Cardiac muscle cell (in vitro differentiated cells and primary cell): ENCODE data around the gene TMCO4. TPM values are rescaled to one million over a fixed set of nuclear protein-coding genes. Genes with fewer than 3 reads are reported as not detected.

Source experiments
- DNase-seq, 2 donors: peaks; one replicate each; pipeline versions ENCODE4 v3.0.0 to v3.0.0-alpha.2; 2010 to 2017; ENCODE audit warnings: low read depth in 1 of 2, low spot score in 1 of 2
- H3K27ac ChIP-seq: fragments of 200-600 bp; sonication (generic); 2 replicates; pipeline ENCODE4 v1.5.1; 2016
- H3K27me3 ChIP-seq: fragments of 200-600 bp; sonication (generic); 2 replicates; pipeline ENCODE4 v1.6.0; 2016; ENCODE audit warnings: control low read depth
- H3K36me3 ChIP-seq: fragments of 200-600 bp; sonication (generic); 2 replicates; pipeline ENCODE4 v1.5.1; 2016; ENCODE audit warnings: control low read depth
- H3K4me1 ChIP-seq: fragments of 200-600 bp; sonication (generic); 2 replicates; pipeline ENCODE4 v1.8.1; 2017; ENCODE audit warnings: low read depth, mild to moderate bottlenecking, mixed run types
- H3K4me3 ChIP-seq: fragments of 200-600 bp; sonication (generic); 2 replicates; pipeline ENCODE4 v1.5.1; 2016; ENCODE audit warnings: mild to moderate bottlenecking
- H3K9me3 ChIP-seq: fragments of 200-600 bp; sonication (generic); 2 replicates; pipeline ENCODE4 v1.5.1; 2017; ENCODE audit warnings: low read depth, mild to moderate bottlenecking, control low read depth
- polyA plus RNA-seq: library from polyadenylated mRNA; unstranded; fragments of >200 nt; fragmentation: Nextera tagmentation; extraction: Ambion mirVana; gene quantifications from 2 replicates; pipeline ENCODE4 v1.2.1, GENCODE V29; 2016
- total RNA-seq: library from RNA; depleted of rRNA; stranded (reverse); fragments of >200 nt; gene quantifications from 2 replicates; pipeline ENCODE4 v1.2.3, GENCODE V29; 2016
- TF ChIP-seq, protein P1 (sequence below): IDR thresholded peaks from 2 replicates; pipeline ENCODE4 v1.5.1; 2012; ENCODE audit warnings: low read depth, mild to moderate bottlenecking, low read length

Gene TMCO4
- total and polyA plus RNA-seq, 2 experiments from 2014 or later, result 2.2 to 2.5 TPM

DNA sequence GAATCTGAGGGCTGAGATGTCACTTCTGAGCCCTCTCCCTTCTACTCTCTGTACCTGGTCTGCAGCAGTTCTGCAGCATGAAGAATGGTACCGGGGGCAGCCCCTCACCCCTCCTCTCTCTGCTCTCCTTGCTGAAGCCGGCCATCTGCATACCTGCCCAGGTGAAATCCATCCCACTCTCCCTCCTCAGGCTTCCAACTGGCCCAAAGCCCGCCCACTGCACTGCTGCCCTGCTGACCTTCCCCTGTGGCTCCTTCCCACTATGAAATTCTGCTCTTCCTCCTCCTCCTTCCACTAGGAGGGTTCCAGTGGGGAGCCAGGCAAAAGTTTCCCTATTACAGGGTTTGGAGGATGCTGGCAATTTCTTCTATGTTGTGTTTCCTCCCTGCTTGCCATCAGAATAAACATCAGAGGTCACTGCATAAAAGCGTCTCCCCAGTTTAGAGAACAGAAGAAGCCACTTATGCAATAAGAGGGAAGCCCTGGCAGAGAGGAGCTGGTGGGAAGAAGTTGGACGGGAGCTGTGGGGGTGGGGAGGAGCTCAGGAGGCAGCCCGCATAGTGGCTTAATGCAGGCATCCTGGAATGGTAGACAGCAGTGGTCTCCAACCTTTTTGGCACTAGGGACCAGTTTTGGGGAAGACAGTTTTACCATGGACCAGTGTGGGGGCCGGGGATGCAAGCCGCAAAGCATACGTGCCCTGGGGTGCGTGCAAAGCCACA is 30.3 kb downstream of the TMCO4 start:
- H3K36me3 ChIP-seq, result no peaks in the 10 kb centered on the region
- H3K27ac ChIP-seq, result peak overlapping the region; percentile 30
- H3K4me3 ChIP-seq, result no peak overlapping the region
- H3K4me1 ChIP-seq, result peaks cover 13% of the 10 kb centered on the region
- no peaks in the 10 kb centered on the region for H3K9me3 ChIP-seq
- DNase-seq, result no peak
- TF ChIP-seq, protein P1, sequence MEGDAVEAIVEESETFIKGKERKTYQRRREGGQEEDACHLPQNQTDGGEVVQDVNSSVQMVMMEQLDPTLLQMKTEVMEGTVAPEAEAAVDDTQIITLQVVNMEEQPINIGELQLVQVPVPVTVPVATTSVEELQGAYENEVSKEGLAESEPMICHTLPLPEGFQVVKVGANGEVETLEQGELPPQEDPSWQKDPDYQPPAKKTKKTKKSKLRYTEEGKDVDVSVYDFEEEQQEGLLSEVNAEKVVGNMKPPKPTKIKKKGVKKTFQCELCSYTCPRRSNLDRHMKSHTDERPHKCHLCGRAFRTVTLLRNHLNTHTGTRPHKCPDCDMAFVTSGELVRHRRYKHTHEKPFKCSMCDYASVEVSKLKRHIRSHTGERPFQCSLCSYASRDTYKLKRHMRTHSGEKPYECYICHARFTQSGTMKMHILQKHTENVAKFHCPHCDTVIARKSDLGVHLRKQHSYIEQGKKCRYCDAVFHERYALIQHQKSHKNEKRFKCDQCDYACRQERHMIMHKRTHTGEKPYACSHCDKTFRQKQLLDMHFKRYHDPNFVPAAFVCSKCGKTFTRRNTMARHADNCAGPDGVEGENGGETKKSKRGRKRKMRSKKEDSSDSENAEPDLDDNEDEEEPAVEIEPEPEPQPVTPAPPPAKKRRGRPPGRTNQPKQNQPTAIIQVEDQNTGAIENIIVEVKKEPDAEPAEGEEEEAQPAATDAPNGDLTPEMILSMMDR, result no peak
- no peaks in the 10 kb centered on the region for H3K27me3 ChIP-seq

DNA sequence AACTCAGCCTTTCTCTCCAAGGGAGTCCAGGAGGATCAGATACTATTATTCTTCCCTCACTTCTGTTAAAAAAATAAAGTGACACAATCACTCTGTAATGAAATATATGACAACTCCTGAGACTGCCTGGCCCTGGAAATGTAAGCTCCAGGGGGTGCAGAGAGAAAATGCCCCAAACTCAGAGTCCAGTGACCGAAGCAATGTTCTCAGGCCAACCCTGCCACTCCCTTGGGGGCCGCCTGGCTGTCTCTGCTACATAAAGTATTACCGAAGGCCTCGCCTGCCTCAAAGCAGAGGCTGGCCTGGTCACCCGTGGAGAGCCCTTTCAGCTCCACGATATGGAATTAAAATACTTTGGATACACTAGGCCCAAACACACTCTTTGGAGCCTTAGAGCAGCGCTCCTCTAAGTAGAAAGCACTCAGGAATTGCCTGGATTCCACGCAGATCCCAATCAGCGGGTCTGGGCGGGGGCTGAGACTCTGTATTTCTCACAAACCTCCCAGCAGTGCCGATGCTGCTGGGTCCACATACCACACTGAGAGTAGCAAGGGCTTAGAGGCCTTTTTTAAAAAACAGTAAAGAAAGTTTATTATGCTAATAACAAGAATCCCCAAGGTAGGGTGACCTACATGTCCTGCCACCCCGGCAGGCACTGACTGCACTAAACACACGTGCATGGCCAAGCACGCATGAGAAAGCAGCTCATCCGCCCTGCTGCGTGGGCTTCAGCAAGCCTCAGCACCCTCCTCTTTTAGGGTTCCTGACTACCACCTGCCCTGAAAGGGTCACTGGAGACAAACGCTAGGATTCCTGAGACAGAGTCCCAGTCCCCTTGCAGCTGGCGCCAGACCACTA is 31.1 kb downstream of the TMCO4 start:
- no peak overlapping the region for H3K4me3 ChIP-seq
- peak in 1 of 2 donors; percentile 49 for DNase-seq

DNA sequence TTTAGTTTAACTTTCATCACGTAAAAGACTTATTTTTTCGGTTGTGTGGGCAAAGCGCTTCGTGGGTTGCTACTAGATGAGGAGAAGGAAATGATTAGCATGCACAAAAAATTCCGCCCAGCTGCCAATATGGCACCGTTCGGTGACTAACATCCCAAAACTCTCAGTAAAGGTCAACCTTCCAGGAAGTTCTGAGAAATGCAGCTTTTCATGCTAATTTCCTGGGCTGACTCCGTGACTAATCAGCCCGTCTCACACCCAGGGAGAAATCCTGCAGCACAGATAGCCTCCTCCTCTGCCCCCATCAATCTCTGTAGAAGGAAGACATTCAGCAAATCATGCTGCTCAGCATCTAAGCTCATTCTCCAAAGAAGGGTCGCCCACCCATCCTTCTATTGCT is 34.1 kb downstream of the TMCO4 start:
- Histone ChIP-seq H3K27ac (no peak overlapping the region), H3K27me3 (peaks cover 9% of the 10 kb centered on the region), H3K9me3 (no peaks in the 10 kb centered on the region), H3K4me1 (peaks cover 13% of the 10 kb centered on the region), H3K36me3 (no peaks in the 10 kb centered on the region), H3K4me3 (no peak overlapping the region)
- peak in 1 of 2 donors; percentile 91 for DNase-seq
- TF ChIP-seq, protein P1, result no peak

More for the DNA sequence above, 31.1 kb downstream of the TMCO4 start:
- TF ChIP-seq, protein P1, result no peak
- Histone ChIP-seq H3K27me3 (no peaks in the 10 kb centered on the region), H3K4me1 (peaks cover 13% of the 10 kb centered on the region), H3K27ac (peak overlapping the region; percentile 30), H3K36me3 (no peaks in the 10 kb centered on the region), H3K9me3 (no peaks in the 10 kb centered on the region)

DNA sequence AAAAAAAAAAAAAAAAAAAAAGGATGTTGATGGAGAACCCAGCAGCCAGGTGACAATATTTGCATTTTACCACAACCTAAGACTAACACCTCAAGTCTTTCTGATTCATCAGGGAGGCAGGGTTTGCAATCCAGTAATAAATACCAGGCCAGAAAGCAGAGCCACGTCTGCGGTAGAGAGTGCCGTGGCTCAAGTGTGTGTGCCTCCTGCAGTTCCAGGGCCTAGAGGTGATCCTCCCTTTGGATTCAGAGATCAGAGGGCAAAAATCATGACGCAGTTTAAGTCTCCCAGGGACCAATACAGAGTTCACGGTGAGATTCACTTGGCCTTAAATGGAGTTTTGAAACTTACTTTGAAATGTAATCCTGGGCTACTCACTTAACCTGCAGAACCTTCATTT is 34.9 kb downstream of the TMCO4 start:
- H3K36me3 ChIP-seq, result no peaks in the 10 kb centered on the region
- TF ChIP-seq, protein P1, result no peak
- peaks cover 13% of the 10 kb centered on the region for H3K4me1 ChIP-seq
- no peak overlapping the region for H3K27ac ChIP-seq
- no peak for DNase-seq
- no peak overlapping the region for H3K4me3 ChIP-seq
- no peaks in the 10 kb centered on the region for H3K9me3 ChIP-seq
- peaks cover 15% of the 10 kb centered on the region for H3K27me3 ChIP-seq

DNA sequence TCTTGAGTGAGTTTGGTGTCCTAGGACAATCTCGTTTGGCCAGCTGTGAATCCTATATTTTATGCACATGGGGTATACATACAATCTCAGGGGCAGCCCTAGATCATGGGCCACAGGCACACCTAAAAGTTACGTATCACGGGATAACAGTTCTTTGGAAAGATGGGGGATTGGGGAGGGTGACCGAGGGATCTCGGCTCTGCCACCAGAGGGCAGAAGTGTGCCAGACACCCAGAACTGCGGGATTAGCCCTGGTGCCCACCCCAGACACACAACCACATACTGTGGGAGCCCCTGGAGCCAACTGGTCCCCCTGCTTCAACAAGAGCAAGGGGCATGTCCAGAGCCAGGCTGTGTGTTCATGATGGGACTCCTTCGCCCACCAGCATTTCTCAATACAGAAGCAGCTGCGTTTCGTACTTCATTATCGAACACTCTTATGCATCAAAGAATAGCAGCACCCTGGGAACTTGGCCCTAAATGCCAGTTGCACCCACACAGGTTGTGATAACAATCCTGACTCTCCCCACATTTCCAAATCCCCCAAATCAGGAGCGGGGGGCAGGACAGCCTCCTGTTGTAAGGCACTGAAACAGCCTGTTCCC is 37.4 kb downstream of the TMCO4 start:
- Histone ChIP-seq H3K4me1 (no peaks in the 10 kb centered on the region), H3K27ac (no peak overlapping the region), H3K36me3 (no peaks in the 10 kb centered on the region), H3K4me3 (no peak overlapping the region), H3K27me3 (peaks cover 15% of the 10 kb centered on the region), H3K9me3 (no peaks in the 10 kb centered on the region)
- TF ChIP-seq, protein P1, result peak; percentile 82
- DNase-seq, result peak; percentile 46 to 49
